Endothelial cell of umbilical vein (primary cell): ENCODE data around the gene ESF1. TPM values are rescaled to one million over a fixed set of nuclear protein-coding genes. Genes with fewer than 3 reads are reported as not detected.

Source experiments
- BruUV-seq: library from RNA; stranded (reverse); fragments of 400-500 nt; replicated peaks from 2 replicates; lab custom pipeline; 2021; lab: Mats Ljungman, UMichigan
- CTCF ChIA-PET: fragments of 300-600, 350-600 bp; sonication (Branson Sonifier 250); formaldehyde crosslinking; loops from one replicate; lab custom pipeline; 2021; ENCODE audit warnings: antibody characterized with exemption, inconsistent platforms; lab: Charles Lee
- POLR2A ChIA-PET: fragments of 300-600, 350-600 bp; sonication (Branson Sonifier 250); formaldehyde crosslinking; loops from one replicate; lab custom pipeline; 2021; ENCODE audit warnings: antibody characterized with exemption, inconsistent platforms; lab: Charles Lee
- DNase-seq: peaks from one replicate; pipeline ENCODE4 v3.0.0-alpha.2; 2011; ENCODE audit warnings: low read depth, low spot score
- FAIRE-seq: peaks from 2 replicates; lab custom pipeline; 2011; peaks lifted over from hg19 to GRCh38; lab: Jason Lieb, UNC
- H2AFZ ChIP-seq: 2 replicates; pipeline ENCODE4 v1.6.0; 2012; ENCODE audit warnings: low read depth, low read length, control low read depth, inconsistent platforms
- H3K27ac ChIP-seq: 2 replicates; pipeline ENCODE4 v1.5.1; 2011; ENCODE audit warnings: low read depth, mild to moderate bottlenecking, control low read depth, low read length, moderate library complexity; ENCODE audit not compliant: insufficient read depth
- H3K27me3 ChIP-seq, 2 experiments: 2 replicates each; pipeline versions ENCODE4 v1.6.0 to v1.6.1; 2011; ENCODE audit warnings: low read length in 2 of 2, mixed read lengths in 1 of 2; ENCODE audit not compliant: control insufficient read depth in 2 of 2, insufficient read depth in 2 of 2
- H3K36me3 ChIP-seq, 2 experiments: 2 replicates in 1 of 2; 3 replicates in 1 of 2; pipeline ENCODE4 v1.5.1; 2011; ENCODE audit warnings: low read length in 2 of 2, mild to moderate bottlenecking in 1 of 2, moderate library complexity in 1 of 2; ENCODE audit not compliant: control insufficient read depth in 2 of 2, insufficient read depth in 2 of 2; ENCODE audit errors: extremely low read depth in 1 of 2
- H3K4me1 ChIP-seq: 3 replicates; pipeline ENCODE4 v1.5.1; 2011; ENCODE audit warnings: mild to moderate bottlenecking, low read length; ENCODE audit not compliant: control insufficient read depth, insufficient read depth; ENCODE audit errors: extremely low read depth
- H3K4me2 ChIP-seq: 2 replicates; pipeline ENCODE4 v1.6.1; 2011; ENCODE audit warnings: low read length, control low read depth, mixed read lengths; ENCODE audit not compliant: insufficient read depth
- H3K4me3 ChIP-seq, 3 experiments: fragments of 200-600 bp in 1 of 3; sonication (generic), shearing (Covaris generic) in 1 of 3; replicated peaks in 1 of 3; 2 replicates each; pipeline ENCODE4 v1.5.1; 2011 to 2016; ENCODE audit warnings: control low read depth in 3 of 3, low read length in 3 of 3, mild to moderate bottlenecking in 2 of 3, inconsistent platforms in 1 of 3, low read depth in 1 of 3, moderate library complexity in 1 of 3; ENCODE audit not compliant: insufficient read depth in 1 of 3
- H3K79me2 ChIP-seq: 2 replicates; pipeline ENCODE4 v1.6.0; 2012; ENCODE audit warnings: low read length, inconsistent platforms; ENCODE audit not compliant: control insufficient read depth, insufficient read depth
- H3K9ac ChIP-seq: replicated peaks from 2 replicates; pipeline ENCODE3; 2011; ENCODE audit warnings: low read length, control low read depth; ENCODE audit not compliant: insufficient read depth; ENCODE audit errors: extremely low read depth
- H3K9me1 ChIP-seq: replicated peaks from 3 replicates; pipeline ENCODE4 v1.6.0; 2011; ENCODE audit warnings: mild to moderate bottlenecking, low read length; ENCODE audit not compliant: control insufficient read depth, insufficient read depth; ENCODE audit errors: extremely low read depth
- H3K9me3 ChIP-seq: replicated peaks from 2 replicates; pipeline ENCODE4 v1.5.1; 2012; ENCODE audit warnings: low read length, inconsistent platforms; ENCODE audit not compliant: control insufficient read depth, insufficient read depth
- H4K20me1 ChIP-seq: replicated peaks from 2 replicates; pipeline ENCODE3; 2011; ENCODE audit warnings: mild to moderate bottlenecking, low read length; ENCODE audit not compliant: control insufficient read depth, insufficient read depth; ENCODE audit errors: extremely low read depth
- EZH2 ChIP-seq: IDR thresholded peaks from 2 replicates; pipeline ENCODE4 v1.6.1; 2012; ENCODE audit warnings: borderline replicate concordance, low read depth, mild to moderate bottlenecking, moderate library complexity, low read length, inconsistent platforms; ENCODE audit not compliant: severe bottlenecking
- FOS ChIP-seq: IDR thresholded peaks from 2 replicates; pipeline ENCODE4 v1.6.1; 2011; ENCODE audit warnings: mild to moderate bottlenecking, low read length, moderate library complexity, borderline replicate concordance; ENCODE audit not compliant: insufficient read depth
- GATA2 ChIP-seq: IDR thresholded peaks from 2 replicates; pipeline ENCODE4 v1.7.0; 2011; ENCODE audit warnings: low read depth, mild to moderate bottlenecking, moderate library complexity, mixed read lengths, low read length; ENCODE audit not compliant: insufficient read length, insufficient read depth
- JUN ChIP-seq: IDR thresholded peaks from 2 replicates; pipeline ENCODE4 v1.6.1; 2011; ENCODE audit warnings: borderline replicate concordance, low read depth; ENCODE audit not compliant: insufficient read length, insufficient read depth
- MAX ChIP-seq: IDR thresholded peaks from 2 replicates; pipeline ENCODE4 v1.6.1; 2011; ENCODE audit not compliant: insufficient read depth, insufficient read length
- MYC ChIP-seq: IDR thresholded peaks from one replicate; pipeline ENCODE4 v1.6.1; 2011; ENCODE audit warnings: mild to moderate bottlenecking, low read depth, low read length
- POLR2A ChIP-seq: IDR thresholded peaks from 2 replicates; pipeline ENCODE4 v1.6.1; 2012; ENCODE audit warnings: low read depth, mild to moderate bottlenecking, control low read depth, low read length
- POLR2AphosphoS5 ChIP-seq: IDR thresholded peaks from 2 replicates; pipeline ENCODE4 v1.6.1; 2012; ENCODE audit warnings: low read depth, mild to moderate bottlenecking, control low read depth, low read length, moderate library complexity; ENCODE audit not compliant: insufficient read depth
- dilution Hi-C: fragments of 300-500 bp; cut with MboI; formaldehyde crosslinking; loops from one replicate; pipeline ENCODE4 v1.15.0; 2019; ENCODE audit warnings: low sequenced_read_pairs; ENCODE audit not compliant: extremely low pct_ligation_motif_present
- intact Hi-C: fragments of 100-400 bp; cut with micrococcal nuclease; formaldehyde crosslinking; loops from one replicate; pipeline ENCODE4 v1.10.0; 2022
- polyA plus RNA-seq, 4 experiments: library from polyadenylated mRNA; depleted of rRNA in 3 of 4; stranded (reverse) in 3 of 4; unstranded in 1 of 4; fragments of >200 nt; gene quantifications; 2 replicates each; pipeline versions ENCODE4 v1.2.1 to v1.2.3, GENCODE V29; 2011 to 2012; ENCODE audit warnings: missing spikeins in 1 of 4
- total RNA-seq: library from RNA; stranded (reverse); gene quantifications from 2 replicates; pipeline ENCODE4 v1.2.3, GENCODE V29; 2021
- TF ChIP-seq, protein P1 (sequence below), 2 donors: IDR thresholded peaks; 1 replicate in 1 of 2; 2 replicates in 1 of 2; pipeline ENCODE4 v1.5.1; 2011; ENCODE audit warnings: low read length in 2 of 2, mild to moderate bottlenecking in 2 of 2, moderate library complexity in 2 of 2, control low read depth in 1 of 2, inconsistent platforms in 1 of 2, low read depth in 1 of 2; ENCODE audit not compliant: insufficient read depth in 1 of 2; ENCODE audit errors: extremely low read depth in 1 of 2

The ESF1 gene
- total and polyA plus RNA-seq, 2 donors (not counting 3 experiments of a cell fraction or from before 2014, with no cell fraction given) = 0.72 to 15.5 TPM

GRCh38 chr20:13749811-13750210 lies 34.9 kb downstream of the ESF1 start:
- BruUV-seq = no TSS peak
- Histone ChIP-seq H3K79me2 (peaks cover 1% of the 10 kb centered on the region), H4K20me1 (no peaks in the 10 kb centered on the region), H3K36me3 (peaks cover 0 to 3% of the 10 kb centered on the region in 2 experiments), H3K4me3 (no peak overlapping the region), H3K4me1 (no peaks in the 10 kb centered on the region), H3K9me1 (no peaks in the 10 kb centered on the region), H3K27me3 (no peaks in the 10 kb centered on the region), H3K4me2 (no peak overlapping the region), H3K27ac (no peak overlapping the region), H2AFZ (no peak overlapping the region), H3K9ac (no peak overlapping the region), H3K9me3 (no peaks in the 10 kb centered on the region)
- intact Hi-C loops (no loop called here), dilution Hi-C loops (no loop called here)
- TF ChIP-seq, protein P1, sequence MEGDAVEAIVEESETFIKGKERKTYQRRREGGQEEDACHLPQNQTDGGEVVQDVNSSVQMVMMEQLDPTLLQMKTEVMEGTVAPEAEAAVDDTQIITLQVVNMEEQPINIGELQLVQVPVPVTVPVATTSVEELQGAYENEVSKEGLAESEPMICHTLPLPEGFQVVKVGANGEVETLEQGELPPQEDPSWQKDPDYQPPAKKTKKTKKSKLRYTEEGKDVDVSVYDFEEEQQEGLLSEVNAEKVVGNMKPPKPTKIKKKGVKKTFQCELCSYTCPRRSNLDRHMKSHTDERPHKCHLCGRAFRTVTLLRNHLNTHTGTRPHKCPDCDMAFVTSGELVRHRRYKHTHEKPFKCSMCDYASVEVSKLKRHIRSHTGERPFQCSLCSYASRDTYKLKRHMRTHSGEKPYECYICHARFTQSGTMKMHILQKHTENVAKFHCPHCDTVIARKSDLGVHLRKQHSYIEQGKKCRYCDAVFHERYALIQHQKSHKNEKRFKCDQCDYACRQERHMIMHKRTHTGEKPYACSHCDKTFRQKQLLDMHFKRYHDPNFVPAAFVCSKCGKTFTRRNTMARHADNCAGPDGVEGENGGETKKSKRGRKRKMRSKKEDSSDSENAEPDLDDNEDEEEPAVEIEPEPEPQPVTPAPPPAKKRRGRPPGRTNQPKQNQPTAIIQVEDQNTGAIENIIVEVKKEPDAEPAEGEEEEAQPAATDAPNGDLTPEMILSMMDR (IDR thresholded peaks at IDR 0.05; ENCODE audit: extremely low read depth in 1 of 2, insufficient read depth in 1 of 2, low read depth in 1 of 2, low read length in 2 of 2) = no peak
- TF ChIP-seq MAX (no peak), EZH2 (no peak), POLR2AphosphoS5 (no peak), POLR2A (no peak), MYC (no peak), FOS (no peak), GATA2 (no peak), JUN (no peak)
- ChIA-PET POLR2A (no interaction called here), CTCF (no interaction called here)
- FAIRE-seq = no peak
- no peak for DNase-seq
